Measurements from ENCODE around the gene LAYN. TPM values are rescaled to one million over a fixed set of nuclear protein-coding genes. Genes with fewer than 3 reads are reported as not detected.

LAYN gene
- total RNA-seq, 2 experiments from 2014 or later, result 92.2 to 93.7 TPM

- intact Hi-C loops (cut with micrococcal nuclease), result no loop called here
- CTCF ChIA-PET, result interaction anchor here (0.8 to 1.0 kb wide), 2 partner anchors 128 to 194 kb away, joined by 3 to 4 read pairs; no protein-coding TSS in a partner anchor
- Mint-ChIP-seq H3K27me3 (peaks cover 3% of the 10 kb centered on the region), H3K36me3 (ENCODE audit: low read depth) (no peaks in the 10 kb centered on the region), H3K27ac (no peak overlapping the region), H3K4me3 (no peak overlapping the region), H3K9me3 (no peaks in the 10 kb centered on the region), H3K4me1 (ENCODE audit: low read depth) (peaks cover 6% of the 10 kb centered on the region)
- no peak for DNase-seq
- TF ChIP-seq CTCF (IDR thresholded peaks at IDR 0.05), result no peak
- POLR2A ChIA-PET, result interaction anchor here (0.6 to 1.2 kb wide), 3 partner anchors 12 to 338 kb away, joined by 3 read pairs; no protein-coding TSS in a partner anchor
- no peak for ATAC-seq
Measured at GRCh38 chr11:111582163-111582562, 41.6 kb downstream of the LAYN start.

DNA sequence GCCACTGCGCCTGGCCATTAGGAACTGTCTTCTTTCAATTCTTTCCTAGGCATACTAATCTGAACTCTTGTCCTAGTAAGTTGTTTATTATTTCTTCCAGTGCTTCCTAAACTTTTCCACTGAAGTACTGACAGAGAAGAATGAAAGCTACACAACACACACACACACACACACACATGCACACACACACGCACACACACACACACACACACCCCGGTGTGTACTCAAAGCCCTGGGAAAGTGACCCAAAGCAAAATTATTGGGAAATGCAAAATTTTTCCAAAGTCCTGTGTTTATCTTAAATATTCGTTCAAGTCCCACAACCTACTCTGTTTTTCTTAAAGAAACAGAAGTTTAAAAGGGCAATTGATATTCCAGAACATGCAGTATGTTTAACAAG lies 42.4 kb downstream of the LAYN start:
- Mint-ChIP-seq H3K9me3 (no peaks in the 10 kb centered on the region), H3K4me1 (ENCODE audit: low read depth) (peaks cover 6% of the 10 kb centered on the region), H3K27me3 (peaks cover 3% of the 10 kb centered on the region), H3K36me3 (ENCODE audit: low read depth) (no peaks in the 10 kb centered on the region), H3K27ac (no peak overlapping the region), H3K4me3 (no peak overlapping the region)
- ATAC-seq, result no peak
- CTCF ChIA-PET, result interaction anchor here (1.0 to 9.1 kb wide), 3 partner anchors 128 to 193 kb away, joined by 3 to 74 read pairs (median 4); no protein-coding TSS in a partner anchor
- no peak for DNase-seq
- POLR2A ChIA-PET, result interaction anchor here (1.2 kb wide), 1 partner anchor 210 kb away, joined by 3 read pairs; no protein-coding TSS in a partner anchor
- TF ChIP-seq CTCF (IDR thresholded peaks at IDR 0.05), result no peak
- intact Hi-C loops (cut with micrococcal nuclease), result no loop called here

DNA sequence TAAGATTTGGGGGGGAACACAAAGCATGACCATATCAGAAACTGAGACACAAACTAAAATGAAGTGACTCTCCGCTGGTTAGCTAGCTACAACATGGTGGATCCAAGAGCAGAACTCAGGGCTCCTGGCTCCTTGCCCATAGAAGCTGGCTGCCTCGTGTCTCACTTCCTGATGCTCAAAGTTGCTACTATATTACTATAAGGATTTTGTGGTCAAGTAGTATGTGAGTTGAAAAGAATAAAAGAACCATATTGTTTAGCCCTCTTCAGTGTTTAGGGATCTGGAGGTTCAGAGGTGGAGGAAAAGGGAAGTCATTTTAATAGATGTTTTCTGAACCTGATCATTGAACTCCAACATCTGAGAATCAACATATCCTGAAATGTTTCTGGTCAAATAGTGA lies 44.9 kb downstream of the LAYN start:
- no peak for ATAC-seq
- intact Hi-C loops (cut with micrococcal nuclease), result no loop called here

DNA sequence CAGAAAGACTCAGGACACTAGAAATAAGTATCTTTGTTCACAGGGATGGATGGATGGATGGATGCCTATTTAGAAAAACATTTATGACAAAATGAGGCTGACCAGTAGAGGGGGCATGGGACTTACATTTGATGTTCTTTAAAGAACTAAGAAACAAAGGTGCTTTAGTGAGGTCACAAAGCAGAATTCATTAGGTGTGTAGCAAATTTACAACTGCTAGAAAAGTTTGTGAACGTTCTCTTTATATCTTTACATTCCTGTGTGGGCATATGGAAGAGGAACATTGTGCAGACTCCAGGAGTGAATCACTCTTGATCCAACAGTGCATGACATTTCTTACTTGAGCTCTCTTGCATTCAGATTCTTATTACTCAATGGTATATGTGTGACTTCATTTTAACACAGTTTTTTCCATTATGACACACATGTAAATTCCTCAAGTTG lies 45.9 kb downstream of the LAYN start:
- intact Hi-C loops (cut with micrococcal nuclease), result loop anchor here (1.0 kb wide), 1 partner anchor 255 kb away; no protein-coding TSS in a partner anchor
- POLR2A ChIA-PET, result interaction anchor here (0.5 kb wide), 1 partner anchor 643 kb away, joined by 3 read pairs; no protein-coding TSS in a partner anchor
- Mint-ChIP-seq H3K4me3 (no peak overlapping the region), H3K27me3 (peaks cover 3% of the 10 kb centered on the region), H3K36me3 (ENCODE audit: low read depth) (no peaks in the 10 kb centered on the region), H3K4me1 (ENCODE audit: low read depth) (peaks cover 2% of the 10 kb centered on the region), H3K9me3 (no peaks in the 10 kb centered on the region), H3K27ac (no peak overlapping the region)
- CTCF ChIA-PET, result interaction anchor here (0.7 to 9.1 kb wide), 21 partner anchors 10 to 396 kb away, joined by 3 to 74 read pairs (median 5); partner anchors contain the start of gene PPP2R1B
- TF ChIP-seq CTCF (IDR thresholded peaks at IDR 0.05), result peak; percentile 49
- peak; percentile 74 for DNase-seq
- peak; percentile 70 for ATAC-seq

More for the DNA sequence above, 44.9 kb downstream of the LAYN start:
- CTCF ChIA-PET, result interaction anchor here (1.0 to 9.1 kb wide), 4 partner anchors 130 to 191 kb away, joined by 3 to 74 read pairs (median 4); no protein-coding TSS in a partner anchor
- no peaks in the 10 kb centered on the region for H3K36me3 Mint-ChIP-seq (ENCODE audit: low read depth)
- no peak overlapping the region for H3K4me3 Mint-ChIP-seq
- no peaks in the 10 kb centered on the region for H3K9me3 Mint-ChIP-seq
- POLR2A ChIA-PET, result no interaction called here
- H3K4me1 Mint-ChIP-seq (ENCODE audit: low read depth), result peaks cover 6% of the 10 kb centered on the region
- no peak for DNase-seq
- no peak for TF ChIP-seq CTCF (IDR thresholded peaks at IDR 0.05)
- H3K27me3 Mint-ChIP-seq, result peaks cover 3% of the 10 kb centered on the region
- no peak overlapping the region for H3K27ac Mint-ChIP-seq

GRCh38 chr11:111589114-111589513 lies 48.6 kb downstream of the LAYN start:
- DNase-seq, result no peak
- H3K4me3 Mint-ChIP-seq, result no peak overlapping the region
- no peak for TF ChIP-seq CTCF (IDR thresholded peaks at IDR 0.05)
- no peaks in the 10 kb centered on the region for H3K36me3 Mint-ChIP-seq (ENCODE audit: low read depth)
- intact Hi-C loops (cut with micrococcal nuclease), result no loop called here
- POLR2A ChIA-PET, result no interaction called here
- no peak overlapping the region for H3K27ac Mint-ChIP-seq
- CTCF ChIA-PET, result interaction anchor here (1.1 to 9.1 kb wide), 2 partner anchors 17 to 187 kb away, joined by 3 to 74 read pairs; no protein-coding TSS in a partner anchor
- ATAC-seq, result no peak
- H3K4me1 Mint-ChIP-seq (ENCODE audit: low read depth), result peaks cover 2% of the 10 kb centered on the region
- peaks cover 3% of the 10 kb centered on the region for H3K27me3 Mint-ChIP-seq
- no peaks in the 10 kb centered on the region for H3K9me3 Mint-ChIP-seq

Measured in activated CD8-positive, alpha-beta T cell treated with anti-CD3 and anti-CD28 coated beads for 36 hours (primary cell).